SK-N-DZ (cell line): Measurements from ENCODE around the gene LIN7B.

Source experiments
- DNase-seq: peaks from one replicate; pipeline ENCODE4 v3.0.0-alpha.2; 2015; ENCODE audit warnings: low spot score

The LIN7B gene

DNA sequence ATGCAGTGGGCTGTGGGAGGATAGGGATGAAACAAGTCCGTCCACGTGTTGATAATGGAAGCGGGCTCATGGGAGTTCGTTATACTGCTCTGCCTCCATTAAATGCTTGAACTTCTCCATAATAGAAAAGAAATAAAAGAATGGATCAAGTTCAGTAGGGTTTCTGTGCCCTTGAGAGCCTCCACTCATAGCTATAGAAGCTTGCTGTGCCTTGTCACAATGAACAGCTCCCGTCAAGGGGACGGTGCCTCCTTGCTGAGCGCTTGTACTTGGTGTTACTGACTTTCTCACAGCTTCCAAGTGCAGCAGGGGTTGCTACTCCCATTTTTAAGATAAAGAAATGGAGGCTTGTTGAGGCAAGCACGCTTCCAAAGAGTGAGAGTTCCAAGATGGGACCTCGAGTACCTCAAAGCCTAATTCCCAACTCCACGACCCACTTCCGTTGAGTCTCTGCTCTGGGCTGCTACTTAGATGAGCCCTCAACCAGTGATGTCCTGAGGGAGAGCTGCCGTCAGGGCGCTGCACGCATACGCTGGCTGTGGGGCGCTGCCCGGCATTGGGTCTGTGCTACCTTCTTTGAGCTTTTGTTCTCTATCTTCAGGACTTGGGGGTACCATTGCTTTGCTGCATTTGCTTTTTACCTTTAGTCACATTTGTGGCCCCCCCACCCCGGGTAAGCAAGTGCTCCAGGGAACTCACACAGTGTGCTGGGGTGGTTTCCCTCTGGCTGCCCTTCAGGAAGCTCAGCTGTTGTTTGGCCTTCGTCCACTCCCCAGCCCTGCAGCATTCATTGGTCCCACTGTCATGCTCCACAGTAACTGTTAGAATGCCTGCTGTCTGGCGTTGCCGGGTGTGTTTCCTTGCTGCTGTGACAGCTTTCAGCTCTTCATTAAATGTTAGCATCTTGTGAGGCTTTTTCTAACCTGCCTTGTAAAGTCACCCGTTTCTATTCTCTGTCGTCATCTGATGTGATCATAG lies 19.4 kb upstream of the LIN7B start:
- DNase-seq: no peak

DNA sequence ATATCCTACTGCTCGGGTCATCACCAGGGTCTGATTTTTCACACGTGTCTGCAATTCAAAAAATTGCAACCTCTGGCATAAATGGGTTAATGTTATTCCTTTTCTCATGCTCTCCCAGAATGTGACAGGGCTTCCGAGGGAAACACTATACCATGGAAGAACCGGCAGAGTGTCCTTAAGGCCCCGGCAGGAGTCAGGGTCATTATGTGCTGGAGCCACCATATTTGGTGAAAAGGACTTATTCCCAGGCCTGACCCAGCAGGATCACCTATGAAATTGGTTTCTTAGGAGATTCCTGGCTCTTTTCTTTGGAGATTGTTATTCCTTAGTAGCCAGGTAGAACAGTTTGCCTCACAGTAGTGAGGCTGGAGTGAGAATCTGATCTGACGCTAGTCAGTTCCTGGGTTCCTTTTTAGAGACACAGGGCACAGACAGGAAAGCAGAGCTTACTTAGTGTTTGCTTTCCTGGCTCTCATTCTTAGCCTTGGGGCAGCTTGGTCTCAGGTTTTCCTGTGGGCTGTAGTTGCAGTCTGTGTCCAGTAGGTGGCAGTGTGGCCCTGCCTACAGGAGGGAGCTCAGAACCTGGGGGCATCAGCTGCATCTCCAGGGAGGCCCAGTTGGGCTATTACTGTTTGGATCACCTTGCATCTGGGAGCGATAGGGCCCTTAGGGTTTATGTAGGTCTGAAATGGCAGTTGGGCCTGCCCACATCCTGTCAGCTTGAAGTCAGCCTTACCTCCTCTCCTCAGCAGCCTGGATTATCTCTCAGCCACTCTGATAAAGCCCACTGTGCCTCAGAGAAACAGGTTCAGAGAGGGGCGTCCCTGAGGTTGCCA lies 16.5 kb upstream of the LIN7B start:
- peak; percentile 49 for DNase-seq

DNA sequence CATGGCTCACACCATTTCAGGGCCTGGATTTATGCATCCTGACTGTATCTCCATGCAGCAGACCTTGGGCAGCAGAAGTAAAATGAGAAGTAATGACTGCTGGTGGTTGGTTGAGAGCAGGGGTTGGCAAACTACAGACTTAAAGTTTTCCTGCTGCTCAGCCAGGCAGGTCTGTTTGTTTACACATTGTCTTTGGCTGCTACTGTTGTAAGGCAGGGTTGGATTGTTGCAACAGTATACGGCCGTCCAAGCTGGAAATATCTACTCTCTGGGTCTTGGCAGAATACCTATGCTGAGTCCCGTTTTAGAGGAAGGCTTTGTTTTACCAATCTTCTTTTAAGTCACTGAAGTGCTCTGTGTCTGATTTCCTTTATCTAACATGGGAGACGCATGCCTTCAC lies 15.4 kb upstream of the LIN7B start:
- DNase-seq: no peak

DNA sequence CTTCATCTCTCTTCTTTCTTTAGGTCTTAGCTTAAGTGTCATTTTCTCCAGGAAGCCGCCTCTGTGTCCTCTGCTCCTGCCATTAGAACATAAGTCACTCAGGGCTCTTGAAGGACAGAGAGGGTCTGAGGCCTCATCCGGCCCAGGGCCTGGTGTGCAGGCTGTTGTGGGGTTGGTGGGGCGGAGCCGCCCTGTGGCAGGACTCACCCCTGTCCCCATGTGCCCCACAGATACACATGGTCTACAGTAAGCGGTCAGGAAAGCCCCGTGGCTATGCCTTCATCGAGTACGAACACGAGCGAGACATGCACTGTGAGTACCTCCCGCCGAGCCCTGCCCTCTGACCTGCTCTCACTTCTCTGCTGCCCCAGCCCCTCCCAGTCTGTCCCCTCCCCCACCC lies 13.0 kb upstream of the LIN7B start:
- DNase-seq: no peak

DNA sequence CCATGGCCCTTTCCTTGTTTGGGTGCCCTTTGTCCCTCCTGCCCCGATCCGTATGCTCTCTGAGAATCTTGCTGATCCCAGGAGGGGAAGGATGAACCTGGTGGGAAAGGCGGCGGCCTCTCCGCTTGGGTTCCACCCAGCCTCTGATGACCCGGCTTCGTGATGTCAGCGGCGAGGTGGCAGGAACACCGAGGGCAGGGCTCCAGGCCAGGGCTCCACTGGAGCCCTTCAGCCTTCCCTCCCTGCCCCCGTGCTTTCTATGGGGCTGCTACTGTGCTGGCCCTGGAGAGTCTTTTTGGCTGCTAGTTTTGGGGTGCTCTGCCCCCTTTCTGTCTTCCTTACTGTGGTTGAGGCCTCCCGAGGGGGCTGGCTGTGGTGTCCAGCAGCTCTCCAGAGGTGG lies 11.9 kb upstream of the LIN7B start:
- no peak for DNase-seq

DNA sequence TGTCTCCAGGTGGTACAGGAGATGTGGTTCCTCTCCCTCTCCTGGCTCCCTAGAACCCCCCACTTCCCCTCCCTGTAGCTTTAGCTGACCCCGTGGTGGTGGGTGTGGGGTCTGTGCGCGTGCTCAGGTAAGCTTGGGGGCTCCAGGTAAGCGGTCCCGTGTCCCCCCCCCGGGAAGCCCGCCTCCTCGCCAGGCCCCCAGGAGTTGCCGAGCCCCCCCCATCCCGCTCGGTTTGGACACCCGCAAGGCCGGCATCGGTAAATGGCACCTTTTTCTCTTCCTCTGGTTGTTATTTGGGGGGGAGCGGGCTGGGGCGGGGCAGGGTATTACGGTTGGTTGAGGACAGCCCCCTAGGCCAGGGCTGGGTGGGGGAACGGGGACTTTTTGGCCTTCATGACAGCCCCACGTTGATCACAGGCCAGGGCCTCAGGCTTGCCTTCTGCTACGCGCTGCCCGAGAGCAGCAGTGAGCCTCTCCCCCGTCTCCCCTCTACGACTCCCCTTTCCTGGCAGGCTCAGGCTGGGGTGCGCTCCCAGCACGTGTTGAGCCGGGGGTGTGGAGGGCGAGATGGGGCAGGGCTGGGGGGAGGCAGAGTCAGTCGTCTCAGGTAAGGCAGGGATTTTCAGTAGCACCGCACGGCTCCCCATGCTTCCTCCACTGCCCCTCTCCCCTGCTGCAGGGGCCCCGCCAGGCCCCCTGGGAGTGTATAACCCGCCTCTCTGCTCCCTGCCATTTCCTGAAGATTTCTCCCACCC lies 10.7 kb upstream of the LIN7B start:
- no peak for DNase-seq

DNA sequence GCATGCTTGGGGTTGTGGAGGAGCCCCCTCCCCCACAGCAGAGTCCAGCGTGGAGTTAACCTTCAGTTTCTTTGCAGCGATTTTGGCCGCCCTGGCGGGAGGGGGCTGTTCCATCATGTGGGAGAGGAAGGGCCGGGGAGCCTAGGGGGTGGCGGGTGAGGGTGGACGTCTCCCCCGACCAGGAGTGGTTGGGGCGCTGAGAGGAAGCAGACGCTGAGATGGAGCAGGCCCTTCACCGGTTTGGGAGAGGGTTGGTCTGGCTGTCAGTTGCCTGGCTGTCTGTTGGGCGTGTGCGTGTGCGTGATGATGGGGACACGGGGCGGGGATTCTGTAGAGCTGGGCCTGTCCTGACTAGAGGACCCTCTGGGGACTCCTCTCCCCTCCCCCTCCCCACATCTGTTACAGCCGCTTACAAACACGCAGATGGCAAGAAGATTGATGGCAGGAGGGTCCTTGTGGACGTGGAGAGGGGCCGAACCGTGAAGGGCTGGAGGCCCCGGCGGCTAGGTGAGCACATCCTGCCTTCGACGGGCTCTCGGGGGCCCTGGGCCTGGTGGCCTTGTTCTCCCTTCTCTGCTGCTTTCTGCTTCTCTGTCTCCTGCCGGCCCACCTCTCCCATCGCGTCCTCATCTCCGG lies 9.8 kb upstream of the LIN7B start:
- DNase-seq: peak; percentile 22

DNA sequence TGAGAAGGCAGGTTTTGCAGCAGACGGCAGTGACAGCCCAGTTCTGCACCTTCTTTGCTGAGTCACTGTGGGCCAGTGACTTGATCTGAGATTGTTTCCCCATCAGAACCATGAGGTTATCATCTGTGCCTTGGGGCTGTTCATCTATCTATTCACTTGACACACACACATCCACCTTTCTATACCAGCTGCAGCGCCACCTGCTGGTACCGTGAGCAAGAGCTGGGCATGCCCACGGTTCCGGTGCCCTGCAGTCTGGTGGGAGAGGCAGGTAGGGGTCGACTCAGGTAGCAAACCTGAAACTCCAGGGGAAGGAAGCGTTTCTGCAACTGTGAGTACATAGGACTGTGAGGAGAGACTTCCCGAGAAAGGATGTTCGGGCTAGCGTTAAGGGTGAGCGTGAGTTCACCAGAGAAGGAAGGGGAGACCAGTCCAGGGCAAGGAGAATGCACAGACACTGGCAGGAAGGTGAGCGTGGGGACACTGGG lies 7.5 kb upstream of the LIN7B start:
- peak; percentile 32 for DNase-seq

DNA sequence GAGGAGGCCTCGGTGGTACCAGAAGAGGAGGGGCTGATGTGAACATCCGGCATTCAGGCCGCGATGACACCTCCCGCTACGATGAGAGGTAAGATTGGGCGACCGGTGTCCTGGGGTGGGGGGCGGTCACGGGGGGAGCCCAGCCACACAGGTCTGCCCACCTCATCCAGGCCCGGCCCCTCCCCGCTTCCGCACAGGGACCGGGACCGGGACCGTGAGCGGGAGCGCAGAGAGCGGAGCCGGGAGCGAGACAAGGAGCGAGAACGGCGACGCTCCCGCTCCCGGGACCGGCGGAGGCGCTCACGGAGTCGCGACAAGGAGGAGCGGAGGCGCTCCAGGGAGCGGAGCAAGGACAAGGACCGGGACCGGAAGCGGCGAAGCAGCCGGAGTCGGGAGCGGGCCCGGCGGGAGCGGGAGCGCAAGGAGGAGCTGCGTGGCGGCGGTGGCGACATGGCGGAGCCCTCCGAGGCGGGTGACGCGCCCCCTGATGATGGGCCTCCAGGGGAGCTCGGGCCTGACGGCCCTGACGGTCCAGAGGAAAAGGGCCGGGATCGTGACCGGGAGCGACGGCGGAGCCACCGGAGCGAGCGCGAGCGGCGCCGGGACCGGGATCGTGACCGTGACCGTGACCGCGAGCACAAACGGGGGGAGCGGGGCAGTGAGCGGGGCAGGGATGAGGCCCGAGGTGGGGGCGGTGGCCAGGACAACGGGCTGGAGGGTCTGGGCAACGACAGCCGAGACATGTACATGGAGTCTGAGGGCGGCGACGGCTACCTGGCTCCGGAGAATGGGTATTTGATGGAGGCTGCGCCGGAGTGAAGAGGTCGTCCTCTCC lies 6.3 kb upstream of the LIN7B start:
- DNase-seq: no peak

DNA sequence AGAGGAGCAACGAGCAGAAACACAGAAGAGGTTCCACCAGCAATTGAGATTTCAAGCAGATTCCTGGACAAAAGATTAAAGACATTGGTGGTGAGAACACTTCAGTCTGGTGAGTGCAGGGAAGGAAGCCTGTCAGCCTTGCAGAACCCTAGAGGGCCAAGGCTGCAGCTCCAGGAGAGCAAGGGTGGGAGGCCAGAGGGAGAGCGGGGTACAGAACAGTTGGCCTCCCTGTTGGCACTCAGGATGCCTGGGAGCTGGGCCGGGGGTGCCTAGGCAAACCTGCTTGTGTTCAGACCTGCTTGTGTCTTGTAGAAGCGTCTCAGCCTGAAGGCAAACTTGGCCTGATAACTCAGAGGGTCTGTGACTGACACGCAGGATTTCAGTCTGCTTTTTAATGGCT lies 5.1 kb upstream of the LIN7B start:
- DNase-seq: no peak

DNA sequence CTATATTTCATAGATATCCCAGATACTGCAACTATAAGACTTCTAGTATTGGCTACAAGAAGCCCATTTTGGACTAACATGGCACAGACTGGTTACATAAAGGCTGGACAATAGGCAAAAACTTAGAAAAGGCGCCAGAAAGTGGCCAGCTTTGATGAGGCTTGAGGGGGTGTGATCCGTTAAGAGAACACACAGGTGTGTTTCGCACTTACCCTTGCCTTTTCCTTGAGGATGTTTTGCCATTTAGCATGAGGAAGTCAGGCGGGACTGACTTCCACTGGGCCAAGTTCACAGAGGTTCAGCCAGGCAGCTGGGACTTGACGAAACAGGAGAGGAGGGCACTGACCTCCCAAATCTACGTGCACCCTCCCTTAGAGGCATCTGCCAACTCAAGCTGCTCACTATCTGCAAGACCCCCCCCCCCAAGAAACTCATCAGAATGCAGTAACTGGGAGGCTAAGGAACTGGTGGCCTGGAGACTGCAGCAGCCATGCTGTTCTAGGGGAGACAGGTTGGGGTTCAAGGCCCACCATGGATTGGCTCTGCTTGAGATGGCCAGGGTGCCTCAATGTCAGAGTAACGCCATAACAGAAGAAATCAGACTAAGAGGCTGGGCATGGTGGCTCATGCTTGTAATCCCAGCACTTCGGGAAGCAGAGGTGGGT lies 4.5 kb upstream of the LIN7B start:
- no peak for DNase-seq

DNA sequence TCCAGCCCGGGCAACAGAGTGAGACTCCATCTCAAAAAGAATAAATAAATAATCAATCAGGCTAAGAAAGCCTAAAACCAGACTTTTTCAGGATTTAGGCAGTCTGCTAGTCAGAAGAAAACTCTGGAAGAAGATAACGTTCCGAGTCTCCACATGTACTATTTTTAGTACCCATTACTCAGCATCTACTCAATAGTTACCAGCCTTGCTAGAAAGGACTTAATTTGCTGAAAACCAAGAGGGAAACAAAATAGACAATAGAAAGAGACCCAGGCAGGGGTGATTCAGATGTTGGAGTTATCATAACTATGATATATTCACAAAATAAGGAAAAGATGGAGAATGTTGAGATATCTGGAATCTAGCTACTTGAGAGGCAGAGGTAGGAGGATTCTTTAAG lies 3.6 kb upstream of the LIN7B start:
- no peak for DNase-seq

DNA sequence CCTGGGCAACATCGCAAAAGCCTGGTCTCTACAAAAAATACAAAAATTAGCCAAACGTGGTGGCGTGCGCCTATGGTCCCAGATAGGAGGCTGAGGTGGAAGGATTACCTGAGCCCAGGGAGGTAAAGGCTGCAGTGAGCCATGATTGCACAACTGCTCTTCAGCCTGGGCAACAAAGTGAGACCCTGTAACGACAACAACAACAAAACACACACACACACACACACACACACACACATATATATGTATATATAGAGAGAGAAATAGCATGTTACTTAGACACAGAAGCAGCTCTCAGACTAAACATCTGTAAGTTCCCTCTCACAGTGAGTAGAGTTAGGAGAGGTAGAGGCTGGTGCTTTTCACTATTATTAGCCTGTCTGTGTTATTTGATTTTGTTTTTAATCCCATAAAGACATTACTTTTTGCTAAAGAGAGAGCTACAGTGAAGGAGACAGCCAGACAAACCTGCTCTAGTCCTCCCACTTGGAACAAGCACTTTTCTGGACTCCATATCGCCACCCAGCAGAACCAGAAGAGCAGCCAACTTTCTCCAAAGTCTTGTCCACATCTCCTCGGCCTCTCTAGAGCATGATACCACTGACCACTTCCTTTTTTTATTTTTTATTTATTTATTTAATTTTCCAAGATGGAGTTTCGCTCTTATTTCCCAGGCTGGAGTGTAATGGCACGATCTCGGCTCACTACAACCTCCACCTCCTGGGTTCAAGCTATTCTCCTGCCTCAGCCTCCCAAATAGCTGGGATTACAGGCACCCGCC lies 2.8 kb upstream of the LIN7B start:
- DNase-seq: no peak

DNA sequence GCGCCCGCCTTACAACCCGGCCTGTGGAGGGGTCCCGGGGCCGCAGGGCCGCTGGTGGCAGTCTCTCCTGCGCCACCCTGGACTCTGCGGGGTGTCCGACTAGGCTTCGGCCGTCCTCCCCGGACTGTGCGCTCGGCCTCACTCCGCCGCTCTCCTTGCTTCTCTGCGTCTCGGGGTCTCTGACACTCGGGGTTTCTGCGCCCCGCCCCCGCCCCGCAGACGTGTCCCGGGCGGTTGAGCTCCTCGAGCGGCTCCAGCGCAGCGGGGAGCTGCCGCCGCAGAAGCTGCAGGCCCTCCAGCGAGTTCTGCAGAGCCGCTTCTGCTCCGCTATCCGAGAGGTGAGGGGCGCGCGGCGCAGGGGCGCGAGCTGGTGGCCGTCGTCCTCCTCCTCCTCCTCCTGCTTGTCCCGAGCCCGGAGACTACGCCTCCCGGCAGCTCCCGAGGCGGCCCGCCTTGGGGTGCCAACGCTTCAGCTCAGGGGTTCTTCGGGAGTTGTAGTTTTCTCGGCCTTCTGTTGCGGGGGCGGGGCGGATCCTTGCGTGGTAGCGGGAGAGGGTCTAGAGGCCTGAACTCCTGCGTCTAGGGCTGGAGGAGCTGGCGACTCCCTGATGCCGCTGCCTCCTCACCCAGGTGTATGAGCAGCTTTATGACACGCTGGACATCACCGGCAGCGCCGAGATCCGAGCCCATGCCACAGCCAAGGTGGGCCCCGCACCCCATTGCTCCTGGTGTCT lies 627 bp downstream of the LIN7B start:
- peak; percentile 76 for DNase-seq

DNA sequence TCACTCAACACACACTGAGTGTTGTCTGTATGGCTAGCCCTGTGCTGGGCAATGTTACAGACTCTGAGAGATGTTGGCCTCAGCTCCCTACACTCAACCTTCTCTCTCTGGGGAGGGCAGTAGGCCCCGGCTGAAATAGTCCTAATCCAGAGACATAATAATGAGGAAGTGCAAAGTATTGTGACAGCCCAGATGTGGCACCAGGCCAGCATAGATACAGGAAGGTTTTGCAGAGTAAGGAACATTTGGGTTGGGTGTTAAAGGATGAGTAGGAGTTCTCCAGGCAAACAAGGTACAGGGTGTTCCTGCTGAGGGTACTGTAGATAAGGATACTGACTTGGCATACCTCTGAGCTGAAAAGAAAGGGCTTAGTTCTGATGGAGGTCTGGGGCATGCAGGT lies 2.4 kb downstream of the LIN7B start:
- no peak for DNase-seq

DNA sequence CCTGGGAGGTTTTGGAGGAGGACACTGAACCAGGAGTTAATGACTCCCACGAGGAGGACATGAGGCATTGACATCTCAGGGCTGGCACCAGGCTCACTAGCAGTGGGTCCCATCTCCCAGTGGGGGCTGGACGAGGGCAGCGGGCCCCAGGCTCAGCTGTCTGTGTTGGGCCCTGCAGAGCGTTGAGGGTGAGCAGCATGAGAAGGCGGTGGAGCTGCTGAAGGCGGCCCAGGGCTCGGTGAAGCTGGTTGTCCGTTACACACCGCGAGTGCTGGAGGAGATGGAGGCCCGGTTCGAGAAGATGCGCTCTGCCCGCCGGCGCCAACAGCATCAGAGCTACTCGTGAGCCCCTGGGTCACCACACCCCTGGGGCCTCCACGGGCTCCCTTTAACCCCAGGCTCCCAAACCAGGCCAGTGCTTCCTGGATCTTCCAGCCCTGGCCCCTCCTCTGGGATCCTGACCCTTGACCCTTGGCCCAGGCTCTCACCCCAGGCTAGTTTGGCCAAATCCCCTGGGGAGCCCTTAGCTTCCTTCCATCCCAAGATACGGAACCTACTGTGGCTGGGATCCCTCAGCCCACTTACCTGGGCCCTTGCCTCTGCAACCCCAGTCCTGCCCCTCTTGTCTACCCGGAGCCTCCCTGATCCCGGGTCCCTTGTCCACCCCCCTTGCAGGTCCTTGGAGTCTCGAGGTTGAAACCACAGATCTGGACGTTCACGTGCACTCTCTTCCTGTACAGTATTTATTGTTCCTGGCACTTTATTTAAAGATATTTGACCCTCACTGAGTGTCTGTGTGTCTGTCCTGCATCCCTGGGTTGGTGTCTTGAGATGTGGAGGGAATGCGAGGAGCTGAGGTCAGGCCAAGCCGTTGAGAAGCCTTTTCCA lies 3.8 kb downstream of the LIN7B start:
- no peak for DNase-seq
